HepG2 (cell line): ENCODE results near the gene DTNB. TPM values are rescaled to one million over a fixed set of nuclear protein-coding genes. Genes with fewer than 3 reads are reported as not detected.

Experiments
- ATAC-seq: fragments of 200-7000 bp; cut with Tn5 transposase; 3 replicates; pipeline ENCODE4 v1.9.1; 2020; ENCODE audit warnings: mild to moderate bottlenecking, moderate library complexity
- BruUV-seq: library from RNA; stranded (reverse); fragments of 400-500 nt; replicated peaks from 2 replicates; lab custom pipeline; 2021; lab: Mats Ljungman, UMichigan
- CTCF ChIA-PET: fragments of 300-600 bp; formaldehyde crosslinking; extraction: SDS; loops from one replicate; lab custom pipeline; 2021; ENCODE audit warnings: low total read pairs, inconsistent platforms, low intra/inter-chr PET ratio; lab: Yijun Ruan, JAX
- POLR2A ChIA-PET: fragments of 350-600 bp; sonication (Branson Sonifier 250); formaldehyde crosslinking; loops from one replicate; lab custom pipeline; 2020; ENCODE audit warnings: antibody characterized with exemption, inconsistent platforms; lab: Yijun Ruan, JAX
- DNase-seq: peaks from one replicate; pipeline ENCODE4 v3.0.0-alpha.2; 2015; ENCODE audit warnings: low spot score
- FAIRE-seq: peaks from 3 replicates; lab custom pipeline; 2011; peaks lifted over from hg19 to GRCh38; lab: Jason Lieb, UNC
- H2AFZ ChIP-seq: one replicate; pipeline ENCODE4 v1.6.1; 2011; ENCODE audit warnings: low read length, inconsistent platforms
- H3K27ac ChIP-seq: fragments of 300-600 bp; 3 replicates; pipeline ENCODE4 v1.8.0; 2011; ENCODE audit warnings: mixed run types, mild to moderate bottlenecking, mixed read lengths, low read length, inconsistent platforms; ENCODE audit not compliant: insufficient read depth; ENCODE audit errors: extremely low read length
- H3K27me3 ChIP-seq, 2 experiments: fragments of 200-600 bp in 1 of 2; 2 replicates in 1 of 2; 3 replicates in 1 of 2; pipeline versions ENCODE4 v1.6.0 to v1.8.0; 2011; ENCODE audit warnings: low read length in 2 of 2, mild to moderate bottlenecking in 2 of 2, moderate library complexity in 2 of 2, inconsistent platforms in 1 of 2; ENCODE audit not compliant: insufficient read depth in 2 of 2, control insufficient read depth in 1 of 2
- H3K36me3 ChIP-seq, 2 experiments: fragments of 200-600 bp in 1 of 2; replicated peaks in 1 of 2; 2 replicates in 1 of 2; 3 replicates in 1 of 2; pipeline versions ENCODE4 v1.5.1 to v1.8.0; 2011; ENCODE audit warnings: low read length in 2 of 2, inconsistent platforms in 1 of 2; ENCODE audit not compliant: insufficient read depth in 2 of 2, control insufficient read depth in 1 of 2
- H3K4me1 ChIP-seq: 2 replicates; pipeline ENCODE4 v1.5.1; 2012; ENCODE audit warnings: low read length, inconsistent platforms; ENCODE audit not compliant: insufficient read depth
- H3K4me2 ChIP-seq: 2 replicates; pipeline ENCODE4 v1.6.0; 2011; ENCODE audit warnings: low read depth, low read length, inconsistent platforms
- H3K4me3 ChIP-seq, 3 experiments: fragments of 200-600 bp in 1 of 3; sonication (generic), shearing (Covaris generic) in 1 of 3; replicated peaks in 1 of 3; 2 replicates each; pipeline ENCODE4 v1.5.1; 2011 to 2016; ENCODE audit warnings: low read length in 3 of 3, inconsistent platforms in 2 of 3, low read depth in 2 of 3, mild to moderate bottlenecking in 2 of 3, control low read depth in 1 of 3, mixed read lengths in 1 of 3; ENCODE audit not compliant: insufficient read depth in 1 of 3
- H3K79me2 ChIP-seq: one replicate; pipeline ENCODE4 v1.6.1; 2011; ENCODE audit warnings: low read length, inconsistent platforms; ENCODE audit not compliant: insufficient read depth
- H3K9ac ChIP-seq: 2 replicates; pipeline ENCODE4 v1.6.0; 2011; ENCODE audit warnings: mild to moderate bottlenecking, low read depth, low read length, inconsistent platforms; ENCODE audit not compliant: insufficient read depth
- H3K9me3 ChIP-seq: 2 replicates; pipeline ENCODE4 v1.5.1; 2012; ENCODE audit warnings: mild to moderate bottlenecking, low read length
- H4K20me1 ChIP-seq: 2 replicates; pipeline ENCODE4 v1.6.0; 2011; ENCODE audit warnings: inconsistent platforms, mild to moderate bottlenecking, low read length, moderate library complexity; ENCODE audit not compliant: insufficient read depth
- CENPBD1 ChIP-seq: sonication (generic); formaldehyde crosslinking; IDR thresholded peaks from 2 replicates; pipeline ENCODE4 v1.8.0; 2022; ENCODE audit warnings: missing genetic modification reagents, low read depth, mild to moderate bottlenecking, borderline replicate concordance
- HDAC1 ChIP-seq: sonication (generic); formaldehyde crosslinking; IDR thresholded peaks from 2 replicates; pipeline ENCODE4 v1.5.1; 2020; ENCODE audit warnings: mild to moderate bottlenecking, missing genetic modification reagents
- KAT7 ChIP-seq: IDR thresholded peaks from 2 replicates; pipeline ENCODE4 v1.6.1; 2018; ENCODE audit warnings: borderline replicate concordance, missing compliant biosample characterization
- LCORL ChIP-seq, 2 experiments: fragments of 450-650 bp in 1 of 2; sonication (generic) in 1 of 2; formaldehyde crosslinking in 1 of 2; IDR thresholded peaks; 2 replicates each; pipeline versions ENCODE4 v1.5.0 to v1.6.1; 2017 to 2020; ENCODE audit warnings: antibody characterized with exemption in 1 of 2, missing genetic modification reagents in 1 of 2
- POGZ ChIP-seq: sonication (generic); formaldehyde crosslinking; IDR thresholded peaks from 2 replicates; pipeline ENCODE4 v1.4.0; 2020; ENCODE audit warnings: mild to moderate bottlenecking, missing genetic modification reagents
- THAP11 ChIP-seq: IDR thresholded peaks from 2 replicates; pipeline ENCODE4 v1.6.1; 2016; ENCODE audit warnings: missing biosample characterization, missing genetic modification reagents
- ZFY ChIP-seq: sonication (generic); formaldehyde crosslinking; IDR thresholded peaks from 2 replicates; pipeline ENCODE4 v1.4.0; 2020; ENCODE audit warnings: missing genetic modification reagents
- ZNF121 ChIP-seq: sonication (generic); formaldehyde crosslinking; IDR thresholded peaks from 2 replicates; pipeline ENCODE4 v1.5.0; 2020; ENCODE audit warnings: mild to moderate bottlenecking, missing genetic modification reagents
- ZNF841 ChIP-seq: sonication (generic); formaldehyde crosslinking; IDR thresholded peaks from 2 replicates; pipeline ENCODE4 v1.8.1; 2023; ENCODE audit warnings: missing genetic modification reagents, borderline replicate concordance
- WGBS: methylation state at CpG from one replicate; pipeline ENCODE4 v1.1.6; 2017; ENCODE audit warnings: low lambda C conversion rate; 5-methylcytosine and 5-hydroxymethylcytosine counted together
- in situ Hi-C: cut with HindIII; loops from 2 replicates; pipeline ENCODE4 v1.10.0; 2017; ENCODE audit warnings: low pct_unique_long_range_greater_than_20kb; ENCODE audit not compliant: extremely low pct_ligation_motif_present
- intact Hi-C: fragments of 100-400 bp; cut with micrococcal nuclease; formaldehyde crosslinking; loops from one replicate; pipeline ENCODE4 v1.10.0; 2022; ENCODE audit not compliant: unreplicated experiment
- polyA plus RNA-seq, 8 experiments: library from polyadenylated mRNA; depleted of rRNA in 3 of 8; stranded (reverse) in 7 of 8; unstranded in 1 of 8; fragments of >200 nt; fragmentation: Illumina TruSeq in 4 of 8; extraction: Trizol in 4 of 8; gene quantifications; 2 replicates each; pipeline versions ENCODE4 v1.2.1 to v1.2.3, GENCODE V29; 2011 to 2016; ENCODE audit warnings: low read depth in 4 of 8, missing spikeins in 1 of 8, mixed read lengths in 1 of 8; ENCODE audit not compliant: insufficient read depth in 1 of 8
- total RNA-seq, 5 experiments: library from RNA; depleted of rRNA; stranded (reverse); fragments of >200 nt; fragmentation: Illumina TruSeq; extraction: Trizol; gene quantifications; 2 replicates each; pipeline ENCODE4 v1.2.3, GENCODE V29; 2016; ENCODE audit warnings: low read depth in 1 of 5
- TF ChIP-seq, protein P1 (sequence below): fragments of 450-650 bp; IDR thresholded peaks from 2 replicates; pipeline ENCODE4 v1.6.1; 2016
- TF ChIP-seq, protein P2 (sequence below): sonication (generic); formaldehyde crosslinking; IDR thresholded peaks from 2 replicates; pipeline ENCODE4 v1.9.0; 2021; ENCODE audit warnings: missing genetic modification reagents, borderline replicate concordance

The DTNB gene
- total and polyA plus RNA-seq, 2 of the 13 experiments (the other 11 are each of a cell fraction or from before 2014, with no cell fraction given): 14.4 to 23.9 TPM

- no peaks in the 10 kb centered on the region; a peak in 1 of 5 replicates for H3K36me3 ChIP-seq
- ChIA-PET CTCF (no interaction called here), POLR2A (no interaction called here)
- peak; percentile 54; the same call in 1 of the 2 replicates for TF ChIP-seq ZNF121 (CRISPR knock-in tag)
- TF ChIP-seq THAP11 (CRISPR knock-in tag): no peak
- no peak overlapping the region for H3K27ac ChIP-seq
- 76% methylated on average over 4 of the region's 4 CpGs for WGBS
- FAIRE-seq: no peak
- in situ Hi-C loops (no loop called here), intact Hi-C loops (no loop called here)
- no peak for ATAC-seq
- 0 out of 2 replicates have a peak, but pooled peaks cover 4% of the 10 kb centered on the region for H3K4me1 ChIP-seq
- no peaks in the 10 kb centered on the region for H3K9me3 ChIP-seq
- no peak overlapping the region for H3K4me3 ChIP-seq
- DNase-seq: no peak
- no TSS peak for BruUV-seq
- no peaks in the 10 kb centered on the region for H3K27me3 ChIP-seq
- no peak overlapping the region for H2AFZ ChIP-seq
- H3K79me2 ChIP-seq: no peaks in the 10 kb centered on the region
- H3K4me2 ChIP-seq: no peak overlapping the region
- no peaks in the 10 kb centered on the region for H4K20me1 ChIP-seq
- H3K9ac ChIP-seq: no peak overlapping the region
These were observed 227.3 kb downstream of the DTNB start for GRCh38 chr2:25446122-25446521.

GRCh38 chr2:25445464-25445863 is 227.9 kb downstream of the DTNB start:
- Histone ChIP-seq H3K9me3 (no peaks in the 10 kb centered on the region), H3K36me3 (no peaks in the 10 kb centered on the region; a peak in 1 of 5 replicates), H3K4me3 (no peak overlapping the region), H3K27me3 (no peaks in the 10 kb centered on the region), H3K9ac (no peak overlapping the region), H3K4me2 (no peak overlapping the region), H3K4me1 (0 out of 2 replicates have a peak, but pooled peaks cover 4% of the 10 kb centered on the region), H2AFZ (no peak overlapping the region), H4K20me1 (no peaks in the 10 kb centered on the region), H3K27ac (no peak overlapping the region), H3K79me2 (no peaks in the 10 kb centered on the region)
- TF ChIP-seq, protein P1, sequence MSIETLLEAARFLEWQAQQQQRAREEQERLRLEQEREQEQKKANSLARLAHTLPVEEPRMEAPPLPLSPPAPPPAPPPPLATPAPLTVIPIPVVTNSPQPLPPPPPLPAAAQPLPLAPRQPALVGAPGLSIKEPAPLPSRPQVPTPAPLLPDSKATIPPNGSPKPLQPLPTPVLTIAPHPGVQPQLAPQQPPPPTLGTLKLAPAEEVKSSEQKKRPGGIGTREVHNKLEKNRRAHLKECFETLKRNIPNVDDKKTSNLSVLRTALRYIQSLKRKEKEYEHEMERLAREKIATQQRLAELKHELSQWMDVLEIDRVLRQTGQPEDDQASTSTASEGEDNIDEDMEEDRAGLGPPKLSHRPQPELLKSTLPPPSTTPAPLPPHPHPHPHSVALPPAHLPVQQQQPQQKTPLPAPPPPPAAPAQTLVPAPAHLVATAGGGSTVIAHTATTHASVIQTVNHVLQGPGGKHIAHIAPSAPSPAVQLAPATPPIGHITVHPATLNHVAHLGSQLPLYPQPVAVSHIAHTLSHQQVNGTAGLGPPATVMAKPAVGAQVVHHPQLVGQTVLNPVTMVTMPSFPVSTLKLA: no peak
- TF ChIP-seq KAT7 (CRISPR knock-in tag) (no peak), POGZ (CRISPR knock-in tag) (no peak), ZNF841 (CRISPR knock-in tag) (no peak), LCORL (IDR thresholded peaks at IDR 0.05) (no peak), LCORL (CRISPR knock-in tag; IDR thresholded peaks at IDR 0.05) (no peak), CENPBD1 (no peak), ZFY (CRISPR knock-in tag) (no peak), HDAC1 (CRISPR knock-in tag) (no peak)
- TF ChIP-seq, protein P2, sequence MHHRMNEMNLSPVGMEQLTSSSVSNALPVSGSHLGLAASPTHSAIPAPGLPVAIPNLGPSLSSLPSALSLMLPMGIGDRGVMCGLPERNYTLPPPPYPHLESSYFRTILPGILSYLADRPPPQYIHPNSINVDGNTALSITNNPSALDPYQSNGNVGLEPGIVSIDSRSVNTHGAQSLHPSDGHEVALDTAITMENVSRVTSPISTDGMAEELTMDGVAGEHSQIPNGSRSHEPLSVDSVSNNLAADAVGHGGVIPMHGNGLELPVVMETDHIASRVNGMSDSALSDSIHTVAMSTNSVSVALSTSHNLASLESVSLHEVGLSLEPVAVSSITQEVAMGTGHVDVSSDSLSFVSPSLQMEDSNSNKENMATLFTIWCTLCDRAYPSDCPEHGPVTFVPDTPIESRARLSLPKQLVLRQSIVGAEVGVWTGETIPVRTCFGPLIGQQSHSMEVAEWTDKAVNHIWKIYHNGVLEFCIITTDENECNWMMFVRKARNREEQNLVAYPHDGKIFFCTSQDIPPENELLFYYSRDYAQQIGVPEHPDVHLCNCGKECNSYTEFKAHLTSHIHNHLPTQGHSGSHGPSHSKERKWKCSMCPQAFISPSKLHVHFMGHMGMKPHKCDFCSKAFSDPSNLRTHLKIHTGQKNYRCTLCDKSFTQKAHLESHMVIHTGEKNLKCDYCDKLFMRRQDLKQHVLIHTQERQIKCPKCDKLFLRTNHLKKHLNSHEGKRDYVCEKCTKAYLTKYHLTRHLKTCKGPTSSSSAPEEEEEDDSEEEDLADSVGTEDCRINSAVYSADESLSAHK (CRISPR knock-in tag): no peak
- intact Hi-C loops: no loop called here
- CTCF ChIA-PET: no interaction called here
- no TSS peak for BruUV-seq
- 77% methylated on average over 8 of the region's 8 CpGs for WGBS
- POLR2A ChIA-PET: interaction anchor here (1.1 kb wide), 1 partner anchor 83 kb away, joined by 3 read pairs; no protein-coding TSS in a partner anchor
- in situ Hi-C loops: no loop called here
- DNase-seq (peak; percentile 10), FAIRE-seq (no peak), ATAC-seq (no peak)
